Hippocampal formation (tissue), 2 donors: ENCODE results near the gene ITPKC.
"Not testable (repeated sequence)": the region's sequence is repeated elsewhere in the genome, so short reads cannot be mapped to it uniquely, and the experiment has no call there.

Experiments used
- DNase-seq, 2 donors: peaks; one replicate each; lab custom pipeline; 2025; lab: John Stamatoyannopoulos, UW

ITPKC gene

DNA sequence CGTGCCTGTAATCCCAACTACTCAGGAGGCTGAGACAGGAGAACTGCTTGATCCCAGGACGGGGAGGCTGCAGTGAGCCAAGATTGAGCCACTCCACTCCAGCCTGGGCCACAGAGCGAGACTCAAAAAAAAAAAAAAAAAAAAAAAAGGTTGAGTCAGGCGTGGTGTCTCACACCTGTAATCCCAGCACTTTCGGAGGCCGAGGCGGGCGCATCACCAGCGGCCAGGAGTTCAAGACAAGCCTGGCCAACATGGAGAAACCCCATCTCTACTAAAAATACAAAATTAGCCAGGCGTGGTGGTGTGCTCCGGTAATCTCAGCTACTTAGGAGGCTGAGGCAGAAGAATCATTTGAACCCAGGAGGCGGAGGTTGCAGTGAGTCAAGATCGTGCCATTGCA is 49.5 kb downstream of the ITPKC start:
- DNase-seq, result not testable (repeated sequence)

DNA sequence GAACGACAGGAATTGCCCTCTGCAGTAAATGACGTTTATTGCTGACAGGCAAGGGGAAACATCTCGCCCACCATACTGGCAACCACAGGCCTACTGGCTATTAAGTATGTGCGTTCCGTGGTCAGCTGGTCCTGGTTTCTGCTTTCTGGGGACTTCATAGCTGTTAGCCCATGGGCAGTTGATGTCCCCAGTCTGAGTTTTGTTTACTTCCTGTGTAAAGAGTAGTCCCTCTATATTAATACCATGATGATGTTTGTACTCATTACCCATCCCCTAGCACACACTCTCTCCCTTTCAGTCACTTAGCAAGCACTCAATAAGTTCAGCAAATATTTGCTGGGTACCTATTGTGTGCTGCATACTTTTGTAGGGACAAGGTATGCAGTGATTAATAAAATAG is 52.0 kb downstream of the ITPKC start:
- DNase-seq, result no peak

DNA sequence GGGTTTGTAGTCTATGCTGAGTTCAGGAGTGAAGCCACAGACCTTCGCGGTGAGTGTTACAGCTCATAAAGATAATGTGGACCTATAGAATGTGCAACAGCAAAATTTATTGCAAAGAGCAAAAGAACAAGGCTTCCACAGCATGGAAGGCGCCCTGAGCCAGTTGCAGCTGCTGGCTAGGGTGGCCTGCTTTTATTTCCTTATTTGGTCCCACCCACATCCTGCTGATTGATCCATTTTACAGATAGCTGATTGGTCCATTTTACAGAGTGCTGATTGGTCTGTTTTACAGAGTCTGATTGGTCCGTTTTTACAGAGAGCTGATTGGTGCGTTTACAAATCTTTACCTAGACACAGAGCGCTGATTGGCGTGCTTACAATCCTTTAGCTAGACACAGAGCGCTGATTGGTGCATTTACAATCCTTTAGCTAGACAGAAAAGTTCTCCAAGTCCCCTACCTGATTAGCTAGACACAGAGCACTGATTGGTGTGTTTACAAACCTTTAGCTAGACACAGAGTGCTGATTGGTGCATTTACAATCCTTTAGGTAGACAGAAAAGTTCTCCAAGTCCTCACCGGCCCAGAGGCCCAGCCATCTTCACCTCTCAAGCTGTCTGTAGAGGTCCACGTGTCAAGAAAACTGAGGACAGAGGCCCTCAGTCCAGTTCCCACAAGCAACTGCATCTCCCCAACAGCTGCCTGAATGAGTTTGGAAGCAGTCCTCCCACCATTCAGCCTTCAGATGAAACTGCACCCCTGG is 54.4 kb downstream of the ITPKC start:
- not testable (repeated sequence) for DNase-seq

DNA sequence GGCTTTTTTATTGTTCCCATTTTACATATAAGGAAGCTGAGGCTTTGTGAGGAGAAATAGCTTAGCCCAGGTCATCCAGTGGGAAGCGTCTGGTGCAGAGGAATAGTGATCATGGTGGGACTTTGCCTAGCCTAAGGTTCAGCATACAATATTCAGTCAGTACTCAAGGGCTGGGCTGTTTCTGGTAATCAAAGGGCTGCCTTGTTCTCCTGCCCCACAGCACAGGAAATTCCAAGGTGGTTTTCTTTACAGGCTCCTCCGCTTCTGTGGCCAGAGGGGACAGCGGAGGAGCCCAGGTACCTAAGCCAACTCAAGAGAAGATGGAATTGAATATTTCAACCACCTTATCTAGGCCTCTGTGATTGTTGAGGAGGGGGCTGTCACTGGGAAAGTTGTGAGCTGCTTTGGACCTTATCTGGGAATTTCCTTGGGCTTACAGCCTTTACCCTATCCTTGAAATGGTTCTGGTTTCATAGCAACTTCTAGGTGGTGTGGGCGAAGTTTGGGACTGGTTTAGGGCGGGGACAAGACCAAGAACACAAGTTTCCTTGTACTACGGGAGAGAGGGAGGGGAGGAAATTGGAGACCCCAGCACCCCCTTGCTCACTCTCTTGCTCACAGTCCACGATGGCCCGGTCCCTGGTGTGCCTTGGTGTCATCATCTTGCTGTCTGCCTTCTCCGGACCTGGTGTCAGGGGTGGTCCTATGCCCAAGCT is 58.2 kb downstream of the ITPKC start, which contains the start of gene MIA:
TSS of gene MIA (plus strand) at position 606 of the 716 bp plus-strand sequence. CDS start at position 628, 22 bp downstream.
- DNase-seq, result no peak

DNA sequence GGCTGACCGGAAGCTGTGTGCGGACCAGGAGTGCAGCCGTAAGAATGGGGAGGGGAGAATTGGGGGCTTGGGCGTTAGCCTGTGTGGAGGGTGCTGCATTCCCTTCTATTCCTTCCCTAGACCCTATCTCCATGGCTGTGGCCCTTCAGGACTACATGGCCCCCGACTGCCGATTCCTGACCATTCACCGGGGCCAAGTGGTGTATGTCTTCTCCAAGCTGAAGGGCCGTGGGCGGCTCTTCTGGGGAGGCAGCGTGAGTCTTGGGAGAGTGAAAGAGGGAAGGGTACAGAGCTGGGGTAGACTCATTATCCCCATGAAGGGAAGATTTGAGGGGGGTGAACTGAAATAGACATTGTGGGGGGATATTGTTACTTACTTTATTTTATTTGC is 58.7 kb downstream of the ITPKC start:
- no peak for DNase-seq

DNA sequence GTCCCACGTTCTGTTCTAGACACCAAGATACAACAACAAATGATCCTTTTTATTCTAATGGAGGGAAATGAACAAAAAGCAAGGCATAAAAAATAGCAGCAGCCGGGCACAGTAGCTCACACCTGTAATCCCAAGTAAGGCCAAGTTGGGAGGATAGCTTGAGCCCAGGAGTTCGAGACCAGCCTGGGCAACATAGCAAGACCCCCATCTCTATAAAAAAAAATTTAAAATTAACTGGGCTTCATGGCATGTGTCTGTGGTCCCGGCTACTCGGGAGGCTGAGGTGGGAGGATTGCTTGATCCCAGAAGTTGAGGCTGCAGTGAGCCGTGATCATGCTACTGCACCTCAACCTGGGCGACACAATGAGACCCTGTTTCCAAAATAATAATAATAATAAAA is 59.5 kb downstream of the ITPKC start:
- DNase-seq, result no peak

DNA sequence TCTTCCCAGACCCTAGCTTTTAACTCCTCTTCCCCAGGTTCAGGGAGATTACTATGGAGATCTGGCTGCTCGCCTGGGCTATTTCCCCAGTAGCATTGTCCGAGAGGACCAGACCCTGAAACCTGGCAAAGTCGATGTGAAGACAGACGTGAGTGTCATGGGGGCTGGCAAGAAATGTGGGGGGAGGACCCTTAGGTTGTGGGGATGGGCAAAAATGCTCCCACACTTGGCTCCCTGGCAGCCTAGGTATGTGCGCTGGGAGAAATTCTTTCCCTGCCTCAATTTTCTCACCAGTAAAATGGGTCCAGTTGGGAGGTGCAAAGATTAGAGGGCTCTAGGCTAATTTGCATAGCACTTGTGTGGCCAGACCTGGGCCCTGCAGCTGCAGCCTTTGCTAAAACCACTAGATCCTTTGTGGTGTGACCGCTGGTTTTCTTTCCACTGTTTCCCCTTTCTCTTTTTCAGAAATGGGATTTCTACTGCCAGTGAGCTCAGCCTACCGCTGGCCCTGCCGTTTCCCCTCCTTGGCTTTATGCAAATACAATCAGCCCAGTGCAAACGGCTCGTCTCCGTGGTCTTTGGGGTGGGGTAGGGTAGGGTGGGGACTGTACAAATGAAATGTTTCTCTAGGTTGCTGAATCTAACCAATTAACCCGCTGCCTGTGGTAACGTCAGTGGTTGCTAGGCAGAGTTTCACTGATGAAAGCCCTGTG is 60.2 kb downstream of the ITPKC start:
- DNase-seq, result peak; percentile 79 to 92

DNA sequence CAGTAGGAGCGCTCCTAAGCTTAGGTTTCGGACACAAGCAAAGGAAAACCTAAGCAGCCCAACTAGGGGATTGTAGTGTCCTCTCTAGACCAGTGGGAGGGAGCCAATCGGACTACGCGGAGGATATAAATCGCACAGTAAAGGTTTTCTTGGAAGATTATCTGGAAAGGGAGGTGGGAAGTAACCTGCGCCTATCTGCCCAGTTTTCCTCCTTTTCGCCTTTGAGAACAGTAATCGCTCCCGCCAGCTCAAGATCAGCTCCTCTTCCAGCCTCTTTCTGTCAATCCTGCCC is 60.7 kb downstream of the ITPKC start:
- no peak for DNase-seq

DNA sequence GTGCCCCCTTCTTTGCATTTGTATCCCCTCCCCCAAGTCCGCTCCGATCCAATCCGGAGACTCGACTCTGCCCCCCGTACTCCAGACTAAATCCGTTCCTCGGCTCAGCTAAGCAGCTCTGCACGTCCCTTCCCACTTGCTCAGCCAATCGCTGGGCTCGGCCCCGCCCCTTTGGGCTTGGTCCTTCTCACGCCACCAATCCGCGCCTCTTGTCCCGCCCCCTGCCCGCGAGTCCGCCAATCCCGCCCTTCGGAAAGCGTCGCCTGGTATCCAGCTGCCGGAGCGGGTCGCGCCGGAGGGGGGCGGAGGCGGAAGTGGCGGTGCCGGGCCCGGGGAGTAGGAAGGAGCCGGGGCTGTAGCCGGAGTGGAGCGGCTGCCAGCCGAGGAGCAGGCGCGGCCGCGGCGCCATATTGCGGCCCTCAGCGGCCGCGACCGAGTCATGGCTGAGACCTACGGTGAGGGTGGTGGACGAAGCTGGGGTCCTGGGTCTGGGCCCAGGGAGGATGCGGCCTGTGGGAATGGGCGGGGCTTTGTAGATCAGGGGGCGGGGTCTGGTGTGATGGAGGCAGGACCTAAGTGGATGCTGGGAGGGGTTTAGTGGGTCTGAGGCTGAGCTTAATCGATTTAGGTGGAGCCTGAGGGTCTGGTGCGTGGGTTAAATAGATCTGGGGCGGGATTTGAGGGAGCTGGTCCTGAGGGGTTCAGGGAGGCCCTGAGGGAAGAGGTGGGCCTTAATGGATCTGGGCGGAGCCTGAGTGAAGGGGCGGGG is 61.2 kb downstream of the ITPKC start, which contains the start of gene RAB4B:
TSS of gene RAB4B (plus strand) at position 311 of the 769 bp plus-strand sequence. CDS start at position 440, 129 bp downstream.
- DNase-seq, result peak; percentile 98 to 100

DNA sequence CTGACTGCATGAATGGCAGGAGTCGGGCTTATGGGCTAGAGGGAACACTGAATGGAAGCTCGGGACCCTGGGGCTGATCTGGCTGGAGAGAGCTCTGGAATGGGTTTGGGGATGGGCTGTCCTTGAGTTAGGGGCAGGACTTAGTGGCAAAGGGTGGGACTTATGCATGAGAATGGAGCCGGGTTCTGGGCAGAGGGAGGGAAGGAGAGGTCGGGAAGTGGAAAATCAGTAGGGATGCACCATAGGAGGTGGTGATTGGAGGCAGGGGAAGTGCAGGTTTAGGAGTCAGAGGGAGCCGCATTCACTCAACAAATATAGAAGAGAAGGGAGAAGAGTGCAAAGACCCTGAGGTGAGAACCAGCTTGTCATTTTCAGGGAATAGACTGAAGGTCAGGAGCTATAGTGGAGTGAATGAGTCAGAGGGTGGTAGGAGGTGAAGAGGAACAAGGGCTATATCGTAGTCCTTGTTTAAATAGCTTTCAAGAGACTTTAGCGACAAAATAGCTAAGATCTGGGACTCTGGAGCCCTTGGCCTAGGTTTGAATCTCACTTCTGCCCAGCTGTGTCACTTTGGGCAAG is 61.9 kb downstream of the ITPKC start:
- DNase-seq, result no peak

DNA sequence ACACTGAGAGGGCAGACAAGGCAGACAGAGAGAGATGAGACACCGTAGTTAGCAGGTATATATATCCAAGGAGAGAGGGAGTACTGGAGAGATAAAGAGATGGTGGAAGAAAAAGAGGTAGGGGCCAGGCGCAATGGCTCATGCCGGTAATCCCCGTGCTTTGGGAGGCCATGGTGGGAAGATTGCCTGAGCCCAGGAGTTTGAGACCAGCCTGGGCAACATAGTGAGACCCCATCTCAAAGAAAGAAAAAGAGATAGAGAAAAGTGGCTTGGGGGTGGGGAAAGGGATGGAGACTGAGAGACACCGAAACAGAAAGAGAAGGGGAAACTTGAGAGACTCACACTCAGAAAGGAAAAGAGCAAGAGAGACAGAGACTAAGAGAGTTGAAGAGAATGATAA is 63.7 kb downstream of the ITPKC start:
- DNase-seq, result no peak

DNA sequence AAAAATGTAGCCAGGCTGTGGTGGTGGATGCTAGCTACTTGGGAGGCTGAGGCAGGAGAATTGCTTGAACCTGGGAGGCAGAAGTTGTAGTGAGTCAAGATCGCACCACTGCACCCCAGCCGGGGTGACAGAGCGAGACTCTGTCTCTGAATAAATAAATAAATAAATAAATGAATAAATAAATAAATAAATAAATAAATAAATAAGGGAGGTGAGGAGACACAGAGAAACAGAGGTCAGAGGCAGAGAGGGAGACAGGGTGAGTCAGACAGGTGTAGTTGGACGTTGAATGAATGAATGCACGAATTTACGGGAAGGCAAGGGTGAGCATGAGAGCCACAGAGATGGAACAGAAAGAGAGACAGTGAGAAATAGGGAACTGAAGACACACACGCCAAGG is 64.2 kb downstream of the ITPKC start:
- no peak for DNase-seq

DNA sequence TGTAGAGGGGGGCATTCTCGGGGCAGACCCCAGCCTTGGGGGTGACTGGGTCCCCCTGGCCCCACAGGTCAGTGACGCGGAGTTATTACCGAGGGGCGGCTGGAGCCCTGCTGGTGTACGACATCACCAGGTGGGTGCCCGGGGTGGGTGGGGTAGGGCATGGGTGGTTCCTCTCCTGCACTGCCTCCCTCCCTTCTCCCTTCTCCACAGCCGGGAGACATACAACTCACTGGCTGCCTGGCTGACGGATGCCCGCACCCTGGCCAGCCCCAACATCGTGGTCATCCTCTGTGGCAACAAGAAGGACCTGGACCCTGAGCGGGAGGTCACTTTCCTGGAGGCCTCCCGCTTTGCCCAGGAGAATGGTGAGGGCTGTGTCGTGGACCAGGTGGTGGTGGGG is 66.8 kb downstream of the ITPKC start:
- DNase-seq, result no peak

DNA sequence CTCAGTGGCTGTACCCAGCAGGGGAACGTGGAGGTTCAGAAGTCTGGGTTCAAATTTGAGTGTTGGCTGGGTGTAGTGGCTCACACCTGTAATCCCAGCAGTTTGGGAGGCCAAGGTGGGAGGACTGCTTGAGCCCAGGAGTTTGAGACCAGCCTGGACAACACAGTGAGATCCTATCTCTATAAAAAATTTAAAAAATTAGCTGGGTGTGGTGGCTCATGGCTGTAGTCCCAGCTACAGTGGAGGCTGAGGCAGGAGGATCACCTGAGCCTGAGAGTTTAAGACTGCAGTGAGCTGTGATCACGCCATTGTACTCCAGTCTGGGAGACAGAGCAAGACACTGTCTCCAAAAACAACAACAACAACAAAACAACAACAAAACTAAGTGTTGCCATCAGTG is 67.2 kb downstream of the ITPKC start:
- DNase-seq, result not testable (repeated sequence)

DNA sequence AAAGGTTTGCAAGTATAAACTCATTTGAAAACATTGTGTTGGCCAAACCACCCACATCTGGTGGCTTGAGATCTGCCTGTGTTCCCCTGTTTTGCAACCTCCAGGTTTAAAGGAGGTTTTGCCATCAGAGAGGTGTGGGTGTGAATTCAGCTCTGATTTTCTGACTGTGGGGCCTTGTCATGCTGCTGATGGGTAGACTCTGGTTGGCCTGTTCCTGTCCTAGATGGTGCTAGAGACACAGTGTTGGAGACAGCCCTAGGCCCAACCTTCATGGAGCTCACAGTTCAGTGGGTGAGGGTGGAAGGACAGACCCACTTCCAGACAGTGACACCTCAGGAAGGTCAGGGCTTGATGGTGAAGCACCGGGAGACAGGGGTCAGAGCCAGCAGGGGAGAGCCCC is 68.6 kb downstream of the ITPKC start:
- DNase-seq, result no peak

DNA sequence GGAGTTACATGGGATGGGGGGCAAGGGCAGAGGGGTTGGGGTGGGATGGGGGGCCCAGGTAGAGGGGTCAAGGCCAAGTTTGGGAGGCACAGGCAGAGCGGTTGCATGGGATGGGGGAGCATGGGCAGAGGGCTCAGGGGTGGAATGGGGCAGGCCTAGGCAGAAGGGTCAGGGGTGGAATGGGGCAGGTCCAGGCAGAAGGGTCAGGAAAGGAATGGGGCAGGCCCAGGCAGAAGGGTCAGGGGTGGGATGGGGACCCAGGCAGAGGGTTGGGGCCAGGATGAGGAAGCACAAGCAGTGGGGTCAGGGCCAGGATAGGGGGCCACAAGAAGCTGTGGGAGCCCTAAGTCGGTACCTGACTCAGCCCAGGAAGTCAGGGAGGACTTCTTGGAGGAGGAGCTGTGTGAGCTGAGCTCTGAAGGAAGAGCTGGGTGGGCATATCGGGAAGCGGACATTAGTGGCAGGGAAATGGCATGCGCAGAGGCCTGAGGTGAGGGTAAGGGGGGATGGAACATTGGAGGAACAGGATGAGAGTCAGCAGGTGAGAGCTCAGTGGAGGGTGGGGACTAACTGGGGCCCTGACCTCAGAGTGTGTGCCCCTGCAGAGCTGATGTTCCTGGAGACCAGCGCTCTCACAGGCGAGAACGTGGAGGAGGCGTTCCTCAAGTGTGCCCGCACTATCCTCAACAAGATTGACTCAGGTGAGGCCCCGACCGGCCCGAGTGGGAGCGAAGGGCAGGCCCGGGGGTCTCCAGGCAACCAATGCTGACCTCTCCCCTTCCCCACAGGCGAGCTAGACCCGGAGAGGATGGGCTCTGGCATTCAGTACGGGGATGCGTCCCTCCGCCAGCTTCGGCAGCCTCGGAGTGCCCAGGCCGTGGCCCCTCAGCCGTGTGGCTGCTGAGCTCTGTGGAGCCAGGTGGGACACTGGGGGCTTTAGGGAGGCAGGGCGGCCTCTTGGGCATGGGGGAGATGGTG is 69.4 kb downstream of the ITPKC start:
- DNase-seq, result no peak
